ENCODE results near the gene GAN. TPM values are rescaled to one million over a fixed set of nuclear protein-coding genes. Genes with fewer than 3 reads are reported as not detected.

The GAN gene
- total and polyA plus RNA-seq, 2 of the 4 experiments (the other 2 are of a cell fraction), result 1.1 to 5.7 TPM

DNA sequence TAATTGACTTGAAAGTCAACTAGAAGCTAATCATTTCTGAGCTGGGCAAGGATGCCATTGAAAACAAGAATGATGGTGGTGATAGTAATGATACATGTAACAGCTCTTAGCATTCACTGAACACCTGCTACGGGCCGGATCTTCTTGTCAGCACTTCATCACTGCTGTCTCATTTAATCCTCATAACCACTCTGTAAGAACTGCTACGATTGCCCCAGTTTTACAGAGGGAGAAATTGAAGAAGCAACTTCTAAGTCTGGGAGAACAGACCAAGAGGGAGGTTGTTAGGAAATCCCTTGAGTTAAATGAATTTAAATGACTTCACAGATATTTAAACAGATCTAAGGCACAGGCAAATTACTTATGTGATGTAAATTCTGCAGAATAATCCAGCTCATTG, 7.0 kb upstream of the GAN start:
- no peak overlapping the region for H2BK20ac ChIP-seq (ENCODE audit: low read depth, low read length)
- no TSS peak for BruUV-seq (replicated peaks)

More for the DNA sequence above, 7.0 kb upstream of the GAN start:
- no peak overlapping the region for H2AFZ ChIP-seq (replicated peaks; ENCODE audit: low read length, poor library complexity)
- no peak overlapping the region for H2AK9ac ChIP-seq (replicated peaks; ENCODE audit: low read depth, low read length, poor library complexity)
- ChIA-PET CTCF (no interaction called here), POLR2A (ENCODE audit: unreplicated experiment) (no interaction called here)
- no peak overlapping the region for H2BK15ac ChIP-seq (ENCODE audit: low read depth, low read length)
- in situ Hi-C loops (cut with MboI; ENCODE audit: low sequenced_read_pairs) (no loop called here), dilution Hi-C loops (cut with HindIII; ENCODE audit: low sequenced_read_pairs, unreplicated experiment) (no loop called here), intact Hi-C loops (cut with micrococcal nuclease) (no loop called here)
- H3K4me1 ChIP-seq (ENCODE audit: control insufficient read depth, insufficient read depth, low read length), result no peaks in the 10 kb centered on the region
- H3K4me3 ChIP-seq (ENCODE audit: insufficient read depth, low read depth, low read length), result no peak overlapping the region
- no peak overlapping the region for H2AK5ac ChIP-seq (ENCODE audit: low read depth, low read length)
- no peak for ATAC-seq (ENCODE audit: low read depth)
- no peaks in the 10 kb centered on the region for H3K9me3 ChIP-seq (ENCODE audit: control insufficient read depth, insufficient read depth, low read length)
- H3K9me1 ChIP-seq (ENCODE audit: insufficient read depth, low read length), result no peaks in the 10 kb centered on the region
- no peak overlapping the region for H3K4me2 ChIP-seq (ENCODE audit: low read depth, low read length)
- TF ChIP-seq, protein P1, sequence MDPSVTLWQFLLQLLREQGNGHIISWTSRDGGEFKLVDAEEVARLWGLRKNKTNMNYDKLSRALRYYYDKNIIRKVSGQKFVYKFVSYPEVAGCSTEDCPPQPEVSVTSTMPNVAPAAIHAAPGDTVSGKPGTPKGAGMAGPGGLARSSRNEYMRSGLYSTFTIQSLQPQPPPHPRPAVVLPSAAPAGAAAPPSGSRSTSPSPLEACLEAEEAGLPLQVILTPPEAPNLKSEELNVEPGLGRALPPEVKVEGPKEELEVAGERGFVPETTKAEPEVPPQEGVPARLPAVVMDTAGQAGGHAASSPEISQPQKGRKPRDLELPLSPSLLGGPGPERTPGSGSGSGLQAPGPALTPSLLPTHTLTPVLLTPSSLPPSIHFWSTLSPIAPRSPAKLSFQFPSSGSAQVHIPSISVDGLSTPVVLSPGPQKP (IDR thresholded peaks at IDR 0.05; ENCODE audit: borderline replicate concordance, low read depth, low read length), result no peak
- no peak for TF ChIP-seq SMC3 (IDR thresholded peaks at IDR 0.05; ENCODE audit: low read depth, low read length)
- TF ChIP-seq, protein P2, sequence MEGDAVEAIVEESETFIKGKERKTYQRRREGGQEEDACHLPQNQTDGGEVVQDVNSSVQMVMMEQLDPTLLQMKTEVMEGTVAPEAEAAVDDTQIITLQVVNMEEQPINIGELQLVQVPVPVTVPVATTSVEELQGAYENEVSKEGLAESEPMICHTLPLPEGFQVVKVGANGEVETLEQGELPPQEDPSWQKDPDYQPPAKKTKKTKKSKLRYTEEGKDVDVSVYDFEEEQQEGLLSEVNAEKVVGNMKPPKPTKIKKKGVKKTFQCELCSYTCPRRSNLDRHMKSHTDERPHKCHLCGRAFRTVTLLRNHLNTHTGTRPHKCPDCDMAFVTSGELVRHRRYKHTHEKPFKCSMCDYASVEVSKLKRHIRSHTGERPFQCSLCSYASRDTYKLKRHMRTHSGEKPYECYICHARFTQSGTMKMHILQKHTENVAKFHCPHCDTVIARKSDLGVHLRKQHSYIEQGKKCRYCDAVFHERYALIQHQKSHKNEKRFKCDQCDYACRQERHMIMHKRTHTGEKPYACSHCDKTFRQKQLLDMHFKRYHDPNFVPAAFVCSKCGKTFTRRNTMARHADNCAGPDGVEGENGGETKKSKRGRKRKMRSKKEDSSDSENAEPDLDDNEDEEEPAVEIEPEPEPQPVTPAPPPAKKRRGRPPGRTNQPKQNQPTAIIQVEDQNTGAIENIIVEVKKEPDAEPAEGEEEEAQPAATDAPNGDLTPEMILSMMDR (conservative IDR thresholded peaks at IDR 0.05; ENCODE audit: low read depth, low read length), result no peak
- TF ChIP-seq FOS (IDR thresholded peaks at IDR 0.05; ENCODE audit: low read depth, low read length), result no peak
- TF ChIP-seq MXI1 (IDR thresholded peaks at IDR 0.05; ENCODE audit: borderline replicate concordance, low read depth, low read length), result no peak
- no peak for TF ChIP-seq MAFK (IDR thresholded peaks at IDR 0.05; ENCODE audit: low read depth, low read length)
- no peak for TF ChIP-seq NFE2L2 (IDR thresholded peaks at IDR 0.05; ENCODE audit: low read depth, low read length)
- no peak for TF ChIP-seq BHLHE40 (IDR thresholded peaks at IDR 0.05; ENCODE audit: low read depth, low read length)
- TF ChIP-seq, protein P3, sequence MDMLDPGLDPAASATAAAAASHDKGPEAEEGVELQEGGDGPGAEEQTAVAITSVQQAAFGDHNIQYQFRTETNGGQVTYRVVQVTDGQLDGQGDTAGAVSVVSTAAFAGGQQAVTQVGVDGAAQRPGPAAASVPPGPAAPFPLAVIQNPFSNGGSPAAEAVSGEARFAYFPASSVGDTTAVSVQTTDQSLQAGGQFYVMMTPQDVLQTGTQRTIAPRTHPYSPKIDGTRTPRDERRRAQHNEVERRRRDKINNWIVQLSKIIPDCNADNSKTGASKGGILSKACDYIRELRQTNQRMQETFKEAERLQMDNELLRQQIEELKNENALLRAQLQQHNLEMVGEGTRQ (IDR thresholded peaks at IDR 0.05; ENCODE audit: low read depth, low read length), result no peak
- no peak for TF ChIP-seq CHD1 (IDR thresholded peaks at IDR 0.05; ENCODE audit: low read depth, low read length)
- no peak overlapping the region for H4K5ac ChIP-seq (ENCODE audit: low read depth, low read length)
- no peak overlapping the region for H3K27ac ChIP-seq (ENCODE audit: insufficient read depth, low read length)
- H3K14ac ChIP-seq (replicated peaks; ENCODE audit: low read depth, low read length), result no peak overlapping the region
- H3K56ac ChIP-seq (ENCODE audit: extremely low read depth, insufficient read depth, low read length), result no peak overlapping the region
- H4K20me1 ChIP-seq (ENCODE audit: insufficient read depth, low read length), result no peaks in the 10 kb centered on the region
- H2BK120ac ChIP-seq (ENCODE audit: low read depth, low read length), result no peak overlapping the region
- H2BK5ac ChIP-seq (ENCODE audit: low read depth, low read length, poor library complexity, severe bottlenecking), result no peak overlapping the region
- DNase-seq, result no peak
- H3K9ac ChIP-seq (ENCODE audit: low read depth, low read length), result no peak overlapping the region
- H3K36me3 ChIP-seq (ENCODE audit: control insufficient read depth, insufficient read depth, low read length), result peaks cover 2% of the 10 kb centered on the region; the same call in 1 of the 2 replicates
- no CpG with 5 or more reads among the region's 3 CpGs for WGBS, 2 experiments (ENCODE audit: extremely low coverage in 2 of 2, insufficient read length in 1 of 2)
- H3K79me1 ChIP-seq (ENCODE audit: low read depth in 1 of 2, low read length in 2 of 2), result peaks cover 9% of the 10 kb centered on the region in 2 experiments
- H3K18ac ChIP-seq (ENCODE audit: low read depth, low read length), result no peak overlapping the region
- H3K4ac ChIP-seq (ENCODE audit: low read depth, low read length), result no peak overlapping the region
- H4K91ac ChIP-seq (ENCODE audit: insufficient read depth, low read depth, low read length), result no peak overlapping the region
- no peak overlapping the region for H4K8ac ChIP-seq (ENCODE audit: low read depth in 2 of 2, low read length in 2 of 2)
- H3K27me3 ChIP-seq (ENCODE audit: control insufficient read depth, insufficient read depth, low read length), result no peaks in the 10 kb centered on the region
- no peak overlapping the region for H3K23ac ChIP-seq (ENCODE audit: low read depth, low read length)

All from IMR-90 (cell line).